GM04504 (cell line): ENCODE data around the gene ZNF197.
A peak's percentile ranks its signal among the peaks of the same experiment; 100 is the strongest.
"Not testable (repeated sequence)": the region's sequence is repeated elsewhere in the genome, so short reads cannot be mapped to it uniquely, and the experiment has no call there.

Source experiments
- DNase-seq: peaks from one replicate; pipeline ENCODE4 v3.0.0-alpha.2; 2012; ENCODE audit warnings: low read depth

Gene ZNF197

DNA sequence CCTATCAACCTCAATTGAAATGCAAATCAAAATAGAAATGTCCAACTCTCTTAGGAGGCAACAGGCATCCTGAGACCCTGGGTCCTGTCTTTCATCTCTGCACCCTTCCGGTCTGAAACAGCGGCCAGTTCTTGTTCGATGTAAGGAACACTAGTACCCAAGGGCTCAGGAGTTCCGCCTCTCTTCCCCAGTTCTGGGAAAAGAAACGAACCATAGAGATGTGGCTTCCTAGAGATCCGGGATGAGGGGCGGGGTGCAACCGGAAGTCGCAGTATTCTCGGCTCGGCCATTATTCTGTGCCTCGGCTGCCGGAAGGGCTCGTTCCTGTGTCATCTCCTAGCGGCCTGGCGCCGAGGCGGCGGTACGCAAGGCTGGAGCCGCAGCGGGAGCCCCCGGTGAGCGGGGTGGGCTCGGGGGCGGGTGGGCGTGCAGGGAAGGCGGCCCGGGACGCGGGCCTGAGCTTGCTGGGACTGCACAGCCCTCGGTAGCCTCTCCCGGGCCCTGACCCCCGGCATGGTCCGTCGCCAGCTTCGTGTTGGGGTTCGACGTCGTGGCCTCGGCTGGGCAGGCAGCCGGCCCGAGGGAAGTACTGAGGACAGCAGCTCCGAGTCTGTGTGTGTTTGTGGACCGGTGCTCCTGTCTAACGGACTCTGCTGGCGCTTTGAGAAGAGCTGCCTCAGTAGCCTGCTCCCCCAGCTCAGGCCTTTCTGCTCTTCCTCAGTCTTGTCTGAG is at the start of gene ZNF197:
Gene ZNF197, plus strand, starts transcription at position 288 of the 732 bp plus-strand sequence. CDS start 4,119 bp downstream, outside the sequence.
- DNase-seq = peak; percentile 73

DNA sequence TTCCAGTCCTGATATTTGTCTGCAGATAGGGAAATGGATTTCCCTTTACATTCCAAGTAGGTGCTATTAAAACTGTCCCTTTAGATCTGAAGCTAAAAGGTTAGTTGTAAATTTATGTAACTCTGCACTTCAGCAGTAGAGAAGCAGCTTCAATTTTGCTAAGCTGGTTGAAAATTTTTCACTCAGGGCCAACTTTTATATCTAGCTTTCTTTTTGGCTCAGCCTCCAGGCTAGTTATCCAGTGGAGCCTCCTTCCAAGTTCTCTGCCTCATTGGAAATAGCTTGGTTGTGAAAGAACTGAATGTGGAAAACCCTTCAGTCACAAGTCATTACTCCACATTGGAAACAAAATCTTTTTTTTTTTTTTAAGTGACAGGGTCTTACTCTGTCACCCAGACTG is 48.2 kb upstream of the ZNF197 start:
- no peak for DNase-seq

- DNase-seq = not testable (repeated sequence)
Measured at GRCh38 chr3:44577354-44577952, 47.4 kb upstream of the ZNF197 start.

GRCh38 chr3:44578316-44578715 is 46.5 kb upstream of the ZNF197 start:
- DNase-seq = not testable (repeated sequence)

DNA sequence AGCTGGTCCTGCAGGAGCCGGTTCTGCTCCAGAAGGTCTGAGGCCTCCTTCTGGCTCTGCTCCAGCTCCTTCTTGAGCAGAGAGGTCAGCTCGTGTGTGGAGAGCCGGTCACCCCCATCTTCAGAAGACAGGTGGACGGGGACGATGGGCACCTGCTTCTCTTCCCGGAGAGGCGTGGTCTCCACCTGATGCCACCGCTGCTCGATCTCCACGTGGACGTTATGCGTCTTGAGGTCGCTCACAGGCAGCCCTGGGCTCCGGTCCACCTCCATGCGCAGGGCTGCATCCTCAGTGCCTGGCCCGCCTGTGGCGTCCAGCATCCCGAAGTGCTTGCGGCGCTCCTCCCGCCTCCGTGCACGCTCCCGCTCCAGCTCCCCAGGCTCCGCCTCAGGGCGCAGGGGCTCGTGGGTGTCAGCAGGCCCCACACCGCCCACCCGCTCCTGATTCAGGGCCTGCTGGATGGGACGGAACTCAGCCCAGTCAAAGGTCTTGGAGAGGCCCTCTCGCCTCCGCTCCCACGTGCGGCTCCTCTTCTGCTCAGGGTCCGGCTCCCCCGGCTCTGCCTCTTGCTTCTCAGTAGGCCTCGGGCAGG is 45.8 kb upstream of the ZNF197 start:
- not testable (repeated sequence) for DNase-seq

GRCh38 chr3:44579749-44580148 is 45.1 kb upstream of the ZNF197 start:
- not testable (repeated sequence) for DNase-seq

DNA sequence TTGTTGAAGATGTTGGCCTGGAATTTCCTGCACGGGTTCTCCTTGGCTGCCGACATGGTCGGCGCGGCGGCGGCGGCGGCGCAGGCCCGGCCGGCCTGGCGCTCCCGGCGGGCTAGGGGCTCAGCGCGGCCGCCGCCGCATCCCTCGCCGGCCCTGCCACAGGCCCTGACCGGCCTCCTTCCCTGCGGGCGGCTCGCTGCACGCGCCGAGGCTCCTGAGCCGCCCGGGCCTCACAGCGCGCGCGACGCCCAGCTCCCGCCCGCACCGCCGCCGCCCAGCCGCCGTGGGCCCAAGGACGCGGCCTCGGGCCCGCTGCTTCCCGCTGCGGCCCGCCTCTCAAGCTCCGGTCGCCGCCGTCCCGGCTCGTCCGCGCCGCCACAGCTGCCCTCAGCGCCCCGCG is 43.9 kb upstream of the ZNF197 start:
- not testable (repeated sequence) for DNase-seq

GRCh38 chr3:44584646-44585501 is 40.0 kb upstream of the ZNF197 start, which contains the start of gene ZNF660:
Gene ZNF660, plus strand, starts transcription at chr3:44584964. Its CDS starts 9,230 bp downstream, at chr3:44594194.
- DNase-seq = peak; percentile 26

GRCh38 chr3:44596621-44597020 is 28.2 kb upstream of the ZNF197 start:
- no peak for DNase-seq

GRCh38 chr3:44601749-44602148 is 23.1 kb upstream of the ZNF197 start:
- no peak for DNase-seq

DNA sequence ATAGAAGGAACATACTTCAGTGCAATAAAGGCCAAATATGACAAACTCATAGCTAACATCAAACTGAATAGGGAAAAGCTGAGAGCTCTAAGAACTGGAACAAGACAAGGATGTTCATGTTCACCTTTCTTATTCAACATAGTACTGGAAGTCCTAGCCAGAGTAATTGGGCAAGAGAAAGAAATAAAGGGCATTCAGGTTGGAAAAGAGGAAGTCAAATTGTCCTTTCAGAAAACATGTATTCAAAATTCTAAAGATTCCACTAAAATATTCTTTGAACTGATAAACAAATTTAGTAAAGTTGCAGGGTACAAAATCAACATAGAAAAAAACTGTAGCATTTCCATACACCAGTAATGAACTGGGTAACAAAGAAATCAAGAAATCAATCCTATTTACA is 12.2 kb upstream of the ZNF197 start:
- no peak for DNase-seq

GRCh38 chr3:44628716-44629115 is 3.9 kb downstream of the ZNF197 start:
- DNase-seq = no peak

DNA sequence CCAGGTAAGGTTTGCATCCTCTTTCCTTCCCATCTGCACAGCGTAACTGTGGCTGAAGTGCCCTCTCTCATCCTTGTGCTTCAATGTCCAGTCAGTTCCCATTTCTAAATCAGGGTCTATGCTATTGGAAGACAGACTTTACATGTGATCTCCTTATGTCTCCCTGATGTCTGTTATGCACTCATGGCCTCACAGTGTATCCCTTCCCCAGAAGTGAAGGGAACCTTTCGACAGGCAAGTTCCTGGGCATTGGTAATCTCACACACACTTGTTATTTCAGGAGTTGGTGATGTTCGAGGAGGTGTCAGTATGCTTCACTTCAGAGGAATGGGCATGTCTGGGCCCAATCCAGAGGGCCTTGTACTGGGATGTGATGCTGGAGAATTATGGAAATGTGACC is 7.4 kb downstream of the ZNF197 start:
- no peak for DNase-seq

DNA sequence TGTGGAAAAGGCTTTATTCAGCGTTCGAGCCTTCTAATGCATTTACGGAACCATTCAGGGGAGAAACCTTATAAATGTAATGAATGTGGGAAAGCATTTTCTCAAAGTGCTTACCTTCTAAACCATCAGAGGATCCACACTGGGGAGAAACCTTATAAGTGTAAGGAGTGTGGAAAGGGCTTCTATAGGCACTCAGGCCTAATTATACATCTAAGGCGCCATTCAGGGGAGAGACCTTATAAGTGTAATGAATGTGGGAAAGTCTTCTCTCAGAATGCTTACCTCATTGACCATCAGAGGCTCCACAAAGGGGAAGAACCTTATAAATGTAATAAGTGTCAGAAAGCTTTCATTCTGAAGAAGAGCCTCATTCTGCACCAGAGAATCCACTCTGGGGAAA is 17.5 kb downstream of the ZNF197 start:
- no peak for DNase-seq

GRCh38 chr3:44643024-44643423 is 18.2 kb downstream of the ZNF197 start:
- no peak for DNase-seq

DNA sequence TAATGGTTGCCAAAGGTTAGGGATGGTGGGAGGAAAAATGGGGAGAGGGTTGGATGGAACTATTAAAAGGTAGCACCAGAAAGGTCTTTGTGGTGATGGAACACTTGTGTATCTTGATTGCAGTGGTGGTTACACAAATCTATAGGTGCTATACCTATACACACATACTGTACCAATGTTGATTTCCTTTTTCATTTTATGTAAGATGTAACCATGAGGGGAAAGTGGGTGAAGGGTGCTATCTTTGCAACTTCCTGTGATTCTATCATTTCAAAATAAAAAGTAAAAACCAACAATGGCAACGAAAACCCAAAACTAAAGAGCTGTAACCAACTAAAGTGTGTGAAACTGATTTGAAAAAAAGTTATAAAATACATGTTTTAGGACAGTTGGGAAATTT is 22.9 kb downstream of the ZNF197 start:
- no peak for DNase-seq

GRCh38 chr3:44648564-44649229 is 23.9 kb downstream of the ZNF197 start, which contains the start of gene ZNF35:
Gene ZNF35, plus strand, starts transcription at chr3:44648732. Its CDS starts 2,336 bp downstream, at chr3:44651068.
- peak; percentile 78 for DNase-seq

DNA sequence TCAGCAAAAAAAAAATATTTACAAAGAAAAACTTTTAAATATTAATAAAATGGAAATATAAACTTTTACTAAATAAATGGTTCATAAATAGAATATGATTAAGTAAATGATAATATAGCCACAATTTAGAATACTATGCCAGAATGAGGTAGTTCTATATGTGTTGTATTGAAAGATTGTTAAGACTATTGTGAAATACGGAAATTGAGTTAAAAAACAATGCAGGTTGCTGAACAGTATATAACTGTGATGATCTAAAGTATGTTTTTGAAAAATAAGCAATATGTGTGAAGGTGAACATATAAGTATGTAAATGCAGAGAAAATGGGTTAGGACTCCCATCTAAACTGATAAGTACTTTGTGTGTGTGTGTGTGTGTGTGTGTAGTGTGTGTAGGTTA is 24.9 kb downstream of the ZNF197 start:
- DNase-seq = no peak

- DNase-seq = no peak
Measured at GRCh38 chr3:44654039-44654438, 29.2 kb downstream of the ZNF197 start.

- DNase-seq = no peak
Measured at GRCh38 chr3:44659015-44659414, 34.2 kb downstream of the ZNF197 start.

GRCh38 chr3:44659434-44659833 is 34.6 kb downstream of the ZNF197 start:
- no peak for DNase-seq

DNA sequence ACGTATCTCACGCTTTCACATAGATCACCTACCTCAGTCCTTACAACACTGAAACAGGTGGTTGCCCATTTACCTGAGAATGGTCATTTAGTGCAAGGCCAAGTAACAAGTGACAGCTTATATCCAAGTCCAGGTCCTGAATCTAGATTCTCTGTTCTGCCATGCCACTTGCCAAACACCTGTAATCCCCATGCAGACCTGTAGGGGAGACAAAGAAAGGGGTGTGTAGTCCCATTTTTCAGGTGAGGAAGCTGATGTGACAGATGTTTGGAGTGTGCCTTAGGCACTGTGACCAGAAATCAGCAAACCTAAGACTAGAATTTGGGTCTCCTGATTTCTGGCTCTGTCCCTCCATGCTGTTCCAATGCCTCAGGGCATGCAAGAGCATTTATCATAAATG is 36.4 kb downstream of the ZNF197 start:
- no peak for DNase-seq
